Cardiac fibroblast (primary cell): Measurements from ENCODE around the gene PTPRT.

Source experiments
- DNase-seq, 2 donors: peaks; one replicate each; pipeline versions ENCODE4 v3.0.0 to v3.0.0-alpha.2; 2010; ENCODE audit warnings: low read depth in 2 of 2
- H3K4me3 ChIP-seq, 2 donors: replicated peaks in 1 of 2; 1 replicate in 1 of 2; 2 replicates in 1 of 2; pipeline ENCODE4 v1.5.1; 2011; ENCODE audit warnings: low read depth in 2 of 2, low read length in 2 of 2, mild to moderate bottlenecking in 2 of 2, moderate library complexity in 1 of 2
- CTCF ChIP-seq: IDR thresholded peaks from one replicate; pipeline ENCODE4 v1.5.1; 2011; ENCODE audit warnings: low read depth, mild to moderate bottlenecking, low read length, inconsistent platforms

Gene PTPRT

GRCh38 chr20:43037605-43038309 is 151.9 kb downstream of the PTPRT start:
- no peak for TF ChIP-seq CTCF
- no peak overlapping the region for H3K4me3 ChIP-seq
- DNase-seq, result no peak

- no peak overlapping the region for H3K4me3 ChIP-seq
- no peak for DNase-seq
- no peak for TF ChIP-seq CTCF
These were observed 154.6 kb downstream of the PTPRT start for GRCh38 chr20:43034981-43035724.

GRCh38 chr20:43032459-43032858 is 157.2 kb downstream of the PTPRT start:
- no peak for TF ChIP-seq CTCF
- no peak for DNase-seq
- H3K4me3 ChIP-seq, result no peak overlapping the region

- no peak for TF ChIP-seq CTCF
- no peak overlapping the region for H3K4me3 ChIP-seq
- DNase-seq, result no peak
These were observed 160.5 kb downstream of the PTPRT start for GRCh38 chr20:43029176-43029575.

- DNase-seq, result no peak
- TF ChIP-seq CTCF, result no peak
- H3K4me3 ChIP-seq, result no peak overlapping the region
These were observed 161.2 kb downstream of the PTPRT start for GRCh38 chr20:43028470-43028869.

- H3K4me3 ChIP-seq, result no peak overlapping the region
- TF ChIP-seq CTCF, result no peak
- DNase-seq, result no peak
These were observed 165.9 kb downstream of the PTPRT start for GRCh38 chr20:43023836-43024235.
